Measurements from ENCODE around the gene CHRM4.

DNA sequence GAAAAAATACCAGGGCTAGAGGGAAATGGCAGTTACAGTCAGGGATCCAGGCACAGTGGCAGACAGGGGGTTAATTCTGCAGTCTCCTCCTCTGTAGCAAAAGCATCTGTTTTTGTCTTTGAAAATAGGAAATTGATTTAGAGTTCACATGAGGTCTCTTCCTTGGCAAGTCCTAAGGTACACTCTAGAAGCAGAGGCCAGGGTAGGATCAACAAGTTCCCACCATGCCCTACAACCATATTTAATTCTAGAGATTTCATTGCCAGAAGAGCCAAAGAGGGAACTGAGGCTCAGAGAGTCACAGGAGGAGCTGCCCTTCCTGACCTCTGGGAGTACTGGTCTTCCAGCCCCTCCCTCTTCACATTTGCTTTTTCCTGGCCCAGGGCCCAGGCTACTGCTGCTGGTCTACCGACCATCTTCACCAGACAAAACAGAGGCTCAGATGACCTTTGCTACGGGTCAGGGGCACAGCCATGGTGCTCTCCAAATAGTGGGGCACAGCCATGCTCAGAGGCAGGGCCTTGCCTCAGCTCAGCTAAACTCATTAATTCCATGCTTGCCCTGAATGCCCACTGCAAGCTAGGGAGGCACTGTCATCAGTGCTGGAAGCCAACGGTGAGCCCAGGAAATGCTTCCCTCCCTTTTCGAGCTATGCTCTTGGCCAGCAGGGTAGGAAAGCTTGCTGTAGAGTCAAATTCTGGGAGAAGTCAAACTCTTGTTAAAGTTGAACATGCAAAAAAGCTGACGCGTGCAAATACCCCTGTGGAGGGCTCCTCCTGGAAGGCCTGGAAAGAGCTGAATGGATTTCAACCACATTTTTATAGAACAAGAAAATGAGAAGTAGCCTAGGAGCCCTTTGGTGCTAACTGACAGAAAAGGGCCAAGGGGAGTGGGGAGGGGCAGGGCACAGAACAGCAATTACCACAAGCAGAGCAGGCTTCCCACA, 11.7 kb upstream of the CHRM4 start:
- TF ChIP-seq POLR2A (IDR thresholded peaks at IDR 0.05; ENCODE audit: low read depth, low read length) = no peak
- no peak for TF ChIP-seq POLR2AphosphoS5 (IDR thresholded peaks at IDR 0.05; ENCODE audit: low read depth, low read length)

Data from GM12892 (cell line).